D721Med (cell line): ENCODE measurements around the gene FAM229B.

Experiments
- DNase-seq: peaks from one replicate; pipeline ENCODE4 v3.0.0; 2011; ENCODE audit warnings: low spot score; ENCODE audit not compliant: insufficient read length
- FAIRE-seq: peaks from 2 replicates; lab custom pipeline; 2011; peaks lifted over from hg19 to GRCh38; lab: Jason Lieb, UNC
- CTCF ChIP-seq: IDR thresholded peaks from 2 replicates; pipeline ENCODE4 v1.5.1; 2012; ENCODE audit warnings: mild to moderate bottlenecking, control low read depth; ENCODE audit not compliant: insufficient read depth; ENCODE audit errors: missing control alignments

FAM229B gene

GRCh38 chr6:112118034-112118433 lies 30.6 kb downstream of the FAM229B start:
- DNase-seq, result no peak
- TF ChIP-seq CTCF, result no peak
- FAIRE-seq, result no peak

GRCh38 chr6:112122756-112123155 lies 35.4 kb downstream of the FAM229B start:
- TF ChIP-seq CTCF, result no peak
- DNase-seq, result no peak
- no peak for FAIRE-seq

- no peak for TF ChIP-seq CTCF
- DNase-seq (no peak), FAIRE-seq (peak; percentile 32)
Observed at GRCh38 chr6:112123982-112124381, 36.6 kb downstream of the FAM229B start.

GRCh38 chr6:112128208-112128607 lies 40.8 kb downstream of the FAM229B start:
- DNase-seq (no peak), FAIRE-seq (no peak)
- no peak for TF ChIP-seq CTCF

- FAIRE-seq (no peak), DNase-seq (no peak)
- no peak for TF ChIP-seq CTCF
Observed at GRCh38 chr6:112130878-112131277, 43.5 kb downstream of the FAM229B start.

GRCh38 chr6:112139052-112139451 lies 51.7 kb downstream of the FAM229B start:
- DNase-seq (no peak), FAIRE-seq (no peak)
- TF ChIP-seq CTCF, result no peak

GRCh38 chr6:112141707-112142106 lies 54.3 kb downstream of the FAM229B start:
- DNase-seq, result no peak
- no peak for FAIRE-seq
- no peak for TF ChIP-seq CTCF
